Measurements from ENCODE around the gene SNX15.

SNX15 gene

DNA sequence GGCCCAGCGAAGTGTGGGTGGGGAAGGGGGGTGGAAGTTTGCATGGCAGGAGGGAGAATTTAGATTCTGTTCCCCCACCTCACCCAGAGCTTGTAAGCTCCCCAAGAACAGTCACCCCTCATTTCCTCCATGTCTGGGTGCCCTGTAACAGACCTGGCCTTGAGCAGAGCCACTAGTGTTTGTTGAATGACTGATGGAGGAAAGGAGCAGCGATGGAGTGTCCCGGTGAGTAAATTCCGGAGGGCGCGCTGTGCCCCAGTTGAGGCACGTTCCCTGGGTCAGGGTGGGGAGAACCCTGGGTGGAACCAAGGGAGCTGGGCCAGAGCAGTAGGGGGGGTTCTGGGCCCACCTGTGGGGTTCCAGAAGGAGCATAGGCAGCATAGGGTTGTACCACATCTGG is 30.3 kb downstream of the SNX15 start:
- Histone ChIP-seq H3K9me2 (replicated peaks; ENCODE audit: low read depth, low read length) (no peaks in the 10 kb centered on the region), H3K4me1 (ENCODE audit: insufficient read depth, low read length, poor library complexity, severe bottlenecking) (peaks cover 5% of the 10 kb centered on the region), H3K79me2 (ENCODE audit: insufficient read depth, low read length) (no peaks in the 10 kb centered on the region), H3K36me3 (ENCODE audit: insufficient read depth, low read length) (no peaks in the 10 kb centered on the region), H3F3A (ENCODE audit: low read depth) (no peaks in the 10 kb centered on the region), H3K9me3 (ENCODE audit: insufficient read depth, low read depth, low read length) (no peaks in the 10 kb centered on the region), H2AFZ (ENCODE audit: low read length) (no peak overlapping the region), H4K20me1 (ENCODE audit: insufficient read depth, low read length, poor library complexity, severe bottlenecking) (no peaks in the 10 kb centered on the region), H3K9ac (ENCODE audit: low read depth, low read length, poor library complexity, severe bottlenecking) (no peak overlapping the region), H3K4me2 (ENCODE audit: low read depth, low read length, poor library complexity, severe bottlenecking) (no peak overlapping the region), H3K4me3 (ENCODE audit: low read length, poor library complexity, severe bottlenecking) (no peak overlapping the region), H3K27me3 (ENCODE audit: insufficient read depth, low read length, poor library complexity, severe bottlenecking) (no peaks in the 10 kb centered on the region)
- no peak for TF ChIP-seq EZH2phosphoT487 (IDR thresholded peaks at IDR 0.05; ENCODE audit: borderline replicate concordance)

DNA sequence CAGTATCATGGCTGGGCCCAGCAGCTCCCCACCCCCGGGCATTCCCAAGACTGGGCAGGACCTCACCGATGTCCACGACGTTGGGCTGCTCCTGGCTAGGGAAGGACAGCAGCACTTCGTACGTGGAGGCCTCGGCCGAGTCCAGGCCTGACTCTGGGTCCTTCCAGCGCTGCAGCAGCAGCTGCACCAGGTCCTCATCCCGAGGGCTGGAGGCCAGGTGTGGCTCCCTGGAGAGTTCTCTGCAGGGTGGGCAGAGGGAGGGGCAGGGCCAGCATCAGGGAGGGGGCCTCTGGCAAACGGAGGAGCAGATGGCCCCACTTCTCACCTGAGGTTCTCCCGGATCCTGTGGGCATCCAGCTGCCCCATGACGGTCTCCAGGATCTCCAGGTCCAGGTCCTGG is 30.8 kb downstream of the SNX15 start:
- Histone ChIP-seq H3K4me3 (ENCODE audit: low read length, poor library complexity, severe bottlenecking) (no peak overlapping the region), H3K79me2 (ENCODE audit: insufficient read depth, low read length) (no peaks in the 10 kb centered on the region), H2AFZ (ENCODE audit: low read length) (no peak overlapping the region), H3K9me2 (replicated peaks; ENCODE audit: low read depth, low read length) (no peaks in the 10 kb centered on the region), H3K27me3 (ENCODE audit: insufficient read depth, low read length, poor library complexity, severe bottlenecking) (no peaks in the 10 kb centered on the region), H3K9me3 (ENCODE audit: insufficient read depth, low read depth, low read length) (no peaks in the 10 kb centered on the region), H3F3A (ENCODE audit: low read depth) (no peaks in the 10 kb centered on the region), H3K36me3 (ENCODE audit: insufficient read depth, low read length) (no peaks in the 10 kb centered on the region), H3K4me1 (ENCODE audit: insufficient read depth, low read length, poor library complexity, severe bottlenecking) (peaks cover 5% of the 10 kb centered on the region), H3K9ac (ENCODE audit: low read depth, low read length, poor library complexity, severe bottlenecking) (no peak overlapping the region), H3K4me2 (ENCODE audit: low read depth, low read length, poor library complexity, severe bottlenecking) (no peak overlapping the region), H4K20me1 (ENCODE audit: insufficient read depth, low read length, poor library complexity, severe bottlenecking) (no peaks in the 10 kb centered on the region)
- TF ChIP-seq, protein P1, sequence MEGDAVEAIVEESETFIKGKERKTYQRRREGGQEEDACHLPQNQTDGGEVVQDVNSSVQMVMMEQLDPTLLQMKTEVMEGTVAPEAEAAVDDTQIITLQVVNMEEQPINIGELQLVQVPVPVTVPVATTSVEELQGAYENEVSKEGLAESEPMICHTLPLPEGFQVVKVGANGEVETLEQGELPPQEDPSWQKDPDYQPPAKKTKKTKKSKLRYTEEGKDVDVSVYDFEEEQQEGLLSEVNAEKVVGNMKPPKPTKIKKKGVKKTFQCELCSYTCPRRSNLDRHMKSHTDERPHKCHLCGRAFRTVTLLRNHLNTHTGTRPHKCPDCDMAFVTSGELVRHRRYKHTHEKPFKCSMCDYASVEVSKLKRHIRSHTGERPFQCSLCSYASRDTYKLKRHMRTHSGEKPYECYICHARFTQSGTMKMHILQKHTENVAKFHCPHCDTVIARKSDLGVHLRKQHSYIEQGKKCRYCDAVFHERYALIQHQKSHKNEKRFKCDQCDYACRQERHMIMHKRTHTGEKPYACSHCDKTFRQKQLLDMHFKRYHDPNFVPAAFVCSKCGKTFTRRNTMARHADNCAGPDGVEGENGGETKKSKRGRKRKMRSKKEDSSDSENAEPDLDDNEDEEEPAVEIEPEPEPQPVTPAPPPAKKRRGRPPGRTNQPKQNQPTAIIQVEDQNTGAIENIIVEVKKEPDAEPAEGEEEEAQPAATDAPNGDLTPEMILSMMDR (conservative IDR thresholded peaks at IDR 0.05; ENCODE audit: low read length) = no peak

DNA sequence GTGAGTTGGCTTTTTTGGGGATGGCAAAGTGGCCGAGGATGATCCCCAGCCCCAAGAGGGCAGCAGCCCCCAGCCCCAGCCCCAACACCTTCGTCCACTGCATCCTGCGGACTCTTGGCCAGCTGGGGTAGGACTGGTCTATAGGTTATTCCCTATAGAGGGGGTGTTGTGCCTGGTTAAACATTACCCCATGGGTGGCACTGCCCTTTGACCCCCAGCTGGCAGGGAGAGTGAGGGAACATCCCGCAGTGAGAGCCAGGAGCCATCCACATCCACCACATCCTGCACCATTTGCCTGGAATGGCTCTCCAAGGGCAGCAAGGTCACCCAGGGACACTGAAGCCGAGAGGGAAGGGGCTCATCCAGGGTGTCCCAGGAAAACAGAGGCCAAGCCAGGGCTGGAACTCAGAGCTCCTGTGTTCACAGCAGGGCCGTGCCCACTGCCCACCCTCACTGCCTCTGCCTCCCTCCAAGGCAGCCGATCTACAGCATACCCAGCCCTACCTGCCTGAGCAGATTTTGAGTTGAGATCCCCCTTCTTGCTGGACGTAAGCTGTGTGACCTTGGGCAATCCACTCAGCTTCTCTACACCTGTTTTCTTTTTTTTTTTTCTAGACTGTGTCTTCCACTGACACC is 31.3 kb downstream of the SNX15 start, which contains the start of gene NAALADL1:
Gene NAALADL1 (minus strand): TSS at position 135 of the 636 bp plus-strand sequence. CDS start 32 bp downstream, at position 103.
- Histone ChIP-seq H3K4me3 (ENCODE audit: low read length, poor library complexity, severe bottlenecking) (no peak within 1 kb of the TSS), H3K9me2 (replicated peaks; ENCODE audit: low read depth, low read length) (no peaks in the 10 kb centered on the region), H3K9ac (ENCODE audit: low read depth, low read length, poor library complexity, severe bottlenecking) (no peak within 1 kb of the TSS), H3K4me2 (ENCODE audit: low read depth, low read length, poor library complexity, severe bottlenecking) (no peak within 1 kb of the TSS), H2AFZ (ENCODE audit: low read length) (no peak within 1 kb of the TSS), H3K79me2 (ENCODE audit: insufficient read depth, low read length) (no peaks in the 10 kb centered on the region), H3K9me3 (ENCODE audit: insufficient read depth, low read depth, low read length) (no peaks in the 10 kb centered on the region), H3K36me3 (ENCODE audit: insufficient read depth, low read length) (no peaks in the 10 kb centered on the region), H3K27me3 (ENCODE audit: insufficient read depth, low read length, poor library complexity, severe bottlenecking) (no peaks in the 10 kb centered on the region), H3F3A (ENCODE audit: low read depth) (no peaks in the 10 kb centered on the region), H4K20me1 (ENCODE audit: insufficient read depth, low read length, poor library complexity, severe bottlenecking) (no peaks in the 10 kb centered on the region), H3K4me1 (ENCODE audit: insufficient read depth, low read length, poor library complexity, severe bottlenecking) (peaks cover 5% of the 10 kb centered on the region)
- TF ChIP-seq, protein P1 (conservative IDR thresholded peaks at IDR 0.05; ENCODE audit: low read length) = no peak
- no peak for TF ChIP-seq EZH2phosphoT487 (IDR thresholded peaks at IDR 0.05; ENCODE audit: borderline replicate concordance)

DNA sequence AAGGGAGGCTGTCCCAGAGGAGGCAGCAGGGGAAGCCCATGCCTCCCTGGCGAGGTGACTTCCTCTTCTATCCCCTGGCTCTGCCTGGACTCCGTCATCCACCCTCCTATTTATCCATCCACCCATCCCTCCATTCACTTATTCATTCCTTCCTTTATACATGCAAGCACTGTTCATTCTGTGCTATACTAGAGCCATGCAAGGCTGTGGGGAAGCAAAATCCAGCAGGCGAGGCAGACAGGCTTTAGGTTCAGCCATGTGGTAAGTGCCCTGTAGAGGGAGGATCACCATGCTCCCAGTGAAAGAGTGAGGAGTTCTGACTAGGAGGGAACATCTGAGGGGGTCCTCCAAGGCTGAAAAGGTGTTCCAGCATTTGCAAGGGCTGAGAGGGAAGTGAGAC is 32.3 kb downstream of the SNX15 start:
- H3K9me2 ChIP-seq (replicated peaks; ENCODE audit: low read depth, low read length) = no peaks in the 10 kb centered on the region
- H3K9me3 ChIP-seq (ENCODE audit: insufficient read depth, low read depth, low read length) = no peaks in the 10 kb centered on the region
- H3K4me3 ChIP-seq (ENCODE audit: low read length, poor library complexity, severe bottlenecking) = no peak overlapping the region
- TF ChIP-seq, protein P1 (conservative IDR thresholded peaks at IDR 0.05; ENCODE audit: low read length) = no peak
- no peak for TF ChIP-seq EZH2phosphoT487 (IDR thresholded peaks at IDR 0.05; ENCODE audit: borderline replicate concordance)
- no peaks in the 10 kb centered on the region for H3K4me1 ChIP-seq (ENCODE audit: insufficient read depth, low read length, poor library complexity, severe bottlenecking)
- H3K36me3 ChIP-seq (ENCODE audit: insufficient read depth, low read length) = no peaks in the 10 kb centered on the region
- no peaks in the 10 kb centered on the region for H3K79me2 ChIP-seq (ENCODE audit: insufficient read depth, low read length)
- H2AFZ ChIP-seq (ENCODE audit: low read length) = no peak overlapping the region; the same call in 1 of the 2 replicates
- no peaks in the 10 kb centered on the region for H3F3A ChIP-seq (ENCODE audit: low read depth)
- H4K20me1 ChIP-seq (ENCODE audit: insufficient read depth, low read length, poor library complexity, severe bottlenecking) = no peaks in the 10 kb centered on the region
- H3K9ac ChIP-seq (ENCODE audit: low read depth, low read length, poor library complexity, severe bottlenecking) = no peak overlapping the region
- H3K27me3 ChIP-seq (ENCODE audit: insufficient read depth, low read length, poor library complexity, severe bottlenecking) = no peaks in the 10 kb centered on the region
- H3K4me2 ChIP-seq (ENCODE audit: low read depth, low read length, poor library complexity, severe bottlenecking) = no peak overlapping the region

Measured in Loucy (cell line).